GM12875 (cell line): ENCODE measurements around the gene CPVL.

Source experiments
- H3K4me3 ChIP-seq: one replicate; pipeline ENCODE4 v1.5.1; 2011; ENCODE audit warnings: low read depth, low read length, control low read depth
- CTCF ChIP-seq: IDR thresholded peaks from 2 replicates; pipeline ENCODE4 v1.5.1; 2011; ENCODE audit warnings: low read depth, mild to moderate bottlenecking, control low read depth, inconsistent platforms, low read length, moderate library complexity, borderline replicate concordance; ENCODE audit not compliant: insufficient read depth

The CPVL gene

DNA sequence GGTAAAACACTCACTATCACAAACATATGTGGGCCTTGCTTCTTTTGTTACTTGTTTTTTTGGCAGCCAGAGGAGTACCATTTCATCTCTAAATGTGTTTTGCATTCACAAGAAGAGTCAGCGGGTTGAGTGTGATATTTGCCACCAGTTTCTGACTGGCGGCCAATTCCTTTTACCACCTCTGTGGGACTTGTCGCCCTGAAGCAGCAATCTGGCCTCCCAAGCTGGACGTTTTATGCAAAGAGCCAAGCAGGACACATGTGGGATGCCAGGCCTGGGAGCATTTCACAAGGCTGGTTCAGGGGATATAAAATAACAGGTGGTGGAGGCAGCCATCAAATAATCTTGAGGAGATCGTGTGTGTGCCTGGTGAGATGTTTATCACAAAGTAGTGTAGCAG, 126.4 kb downstream of the CPVL start:
- H3K4me3 ChIP-seq, result no peak overlapping the region
- no peak for TF ChIP-seq CTCF

GRCh38 chr7:29019387-29019786, 127.0 kb downstream of the CPVL start:
- no peak for TF ChIP-seq CTCF

DNA sequence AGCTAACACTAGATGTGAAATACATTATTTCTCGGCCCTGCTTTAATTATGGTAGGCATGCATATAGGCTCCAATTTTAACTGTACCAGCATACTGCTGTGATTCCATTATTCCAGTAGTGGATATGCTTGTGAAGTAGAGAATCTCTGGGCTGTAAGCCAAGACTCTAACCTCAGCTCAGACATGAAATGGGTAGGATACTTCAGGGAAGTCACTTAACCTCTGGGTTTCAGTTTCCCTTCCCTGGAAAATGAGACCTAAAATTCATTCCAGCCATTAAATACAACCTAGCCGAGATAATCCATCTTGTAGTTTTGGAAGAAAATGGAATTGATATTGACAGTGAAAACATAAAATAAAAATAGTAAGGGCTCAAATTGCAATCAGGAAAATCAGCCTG, 128.6 kb downstream of the CPVL start:
- no peak for TF ChIP-seq CTCF
- H3K4me3 ChIP-seq, result no peak overlapping the region

More at GRCh38 chr7:29019387-29019786, 127.0 kb downstream of the CPVL start:
- H3K4me3 ChIP-seq, result no peak overlapping the region

DNA sequence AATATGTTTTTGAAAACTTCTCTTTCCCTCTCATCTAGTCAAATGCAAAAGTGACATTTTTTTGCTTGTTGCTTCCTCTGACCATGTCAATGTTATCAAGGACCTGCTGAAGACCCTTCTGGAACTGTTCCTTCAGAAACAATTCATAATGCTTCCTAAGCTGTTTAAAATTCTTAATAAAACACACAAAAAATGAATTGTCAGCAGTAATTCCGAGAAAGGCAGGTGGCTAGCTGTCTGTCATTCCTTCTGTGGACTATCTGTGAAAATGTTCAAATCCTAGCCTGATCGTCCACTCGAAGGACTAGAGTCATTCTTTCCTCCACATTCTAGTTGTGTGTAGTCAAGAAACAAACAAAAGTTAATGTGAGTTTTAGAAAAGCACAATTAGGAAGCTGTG, 131.6 kb downstream of the CPVL start:
- no peak for TF ChIP-seq CTCF
- H3K4me3 ChIP-seq, result no peak overlapping the region

- no peak overlapping the region for H3K4me3 ChIP-seq
- no peak for TF ChIP-seq CTCF
These were observed 132.4 kb downstream of the CPVL start for GRCh38 chr7:29013931-29014330.

GRCh38 chr7:29013082-29013695, 133.1 kb downstream of the CPVL start:
- H3K4me3 ChIP-seq, result no peak overlapping the region
- TF ChIP-seq CTCF, result no peak

- no peak for TF ChIP-seq CTCF
- H3K4me3 ChIP-seq, result no peak overlapping the region
These were observed 136.4 kb downstream of the CPVL start for GRCh38 chr7:29009947-29010346.
